SU-DHL-6 (cell line): ENCODE results near the gene PXYLP1.

Experiments
- EZH2phosphoT487 ChIP-seq: fragments of 200-600 bp; sonication (generic), shearing (Covaris generic); conservative IDR thresholded peaks from 2 replicates; pipeline ENCODE4 v1.6.1; 2018; ENCODE audit warnings: mild to moderate bottlenecking, antibody characterized with exemption, low read length, moderate library complexity, mixed read lengths
- TF ChIP-seq, protein P1 (sequence below): fragments of 200-600 bp; sonication (generic); IDR thresholded peaks from one replicate; pipeline ENCODE4 v1.5.1; 2017; ENCODE audit warnings: antibody characterized with exemption, mild to moderate bottlenecking, low read length, moderate library complexity; ENCODE audit not compliant: insufficient read depth, poor library complexity, severe bottlenecking

DNA sequence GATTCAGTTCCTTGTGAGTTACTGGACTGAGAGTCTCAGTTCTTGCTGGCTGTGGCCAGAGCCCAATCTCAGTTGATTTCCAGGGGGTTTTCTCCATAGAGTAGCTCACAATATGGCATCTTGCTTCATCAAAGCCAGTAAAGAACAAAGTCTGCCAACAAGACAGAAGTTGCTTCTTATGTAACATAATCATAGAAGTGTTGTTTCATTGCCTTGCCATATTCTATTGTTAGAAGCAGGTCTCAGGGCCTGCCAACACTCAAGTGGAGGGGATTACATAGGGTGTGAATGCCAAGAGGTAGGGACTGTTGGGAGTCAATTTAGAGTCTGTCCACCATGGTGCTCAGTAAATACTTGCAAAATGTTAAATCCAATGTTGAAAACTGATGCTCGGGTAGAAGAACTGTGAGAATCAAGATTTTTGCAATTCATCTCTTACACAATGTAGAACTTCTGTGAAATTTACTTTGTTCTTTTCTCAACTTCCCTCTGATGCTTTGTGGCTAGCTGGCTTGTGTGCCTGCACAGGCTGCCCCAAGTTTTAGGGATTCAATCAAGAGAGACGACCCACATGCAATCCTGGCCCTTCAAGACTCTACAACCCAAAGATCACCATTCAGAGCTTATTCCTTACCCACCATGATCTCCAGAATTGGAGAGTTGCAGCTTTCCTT is 13.3 kb upstream of the PXYLP1 start:
- no peak for TF ChIP-seq EZH2phosphoT487
- TF ChIP-seq, protein P1, sequence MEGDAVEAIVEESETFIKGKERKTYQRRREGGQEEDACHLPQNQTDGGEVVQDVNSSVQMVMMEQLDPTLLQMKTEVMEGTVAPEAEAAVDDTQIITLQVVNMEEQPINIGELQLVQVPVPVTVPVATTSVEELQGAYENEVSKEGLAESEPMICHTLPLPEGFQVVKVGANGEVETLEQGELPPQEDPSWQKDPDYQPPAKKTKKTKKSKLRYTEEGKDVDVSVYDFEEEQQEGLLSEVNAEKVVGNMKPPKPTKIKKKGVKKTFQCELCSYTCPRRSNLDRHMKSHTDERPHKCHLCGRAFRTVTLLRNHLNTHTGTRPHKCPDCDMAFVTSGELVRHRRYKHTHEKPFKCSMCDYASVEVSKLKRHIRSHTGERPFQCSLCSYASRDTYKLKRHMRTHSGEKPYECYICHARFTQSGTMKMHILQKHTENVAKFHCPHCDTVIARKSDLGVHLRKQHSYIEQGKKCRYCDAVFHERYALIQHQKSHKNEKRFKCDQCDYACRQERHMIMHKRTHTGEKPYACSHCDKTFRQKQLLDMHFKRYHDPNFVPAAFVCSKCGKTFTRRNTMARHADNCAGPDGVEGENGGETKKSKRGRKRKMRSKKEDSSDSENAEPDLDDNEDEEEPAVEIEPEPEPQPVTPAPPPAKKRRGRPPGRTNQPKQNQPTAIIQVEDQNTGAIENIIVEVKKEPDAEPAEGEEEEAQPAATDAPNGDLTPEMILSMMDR, result no peak
